H1 (cell line): ENCODE measurements around the gene RTKN.

Experiments
- ATF2 ChIP-seq: IDR thresholded peaks from 2 replicates; pipeline ENCODE4 v1.6.1; 2012; ENCODE audit warnings: low read length, inconsistent platforms
- CBX8 ChIP-seq: fragments of 300-800, 300-1000 bp; sonication (generic); IDR thresholded peaks from 2 replicates; pipeline ENCODE4 v1.7.1; 2016; ENCODE audit warnings: low read depth, low read length, borderline replicate concordance
- CHD1 ChIP-seq: IDR thresholded peaks from 2 replicates; pipeline ENCODE4 v1.6.1; 2012; ENCODE audit warnings: low read depth, low read length, improper control_type of control experiment
- CHD2 ChIP-seq: IDR thresholded peaks from 2 replicates; pipeline ENCODE4 v1.6.1; 2012; ENCODE audit warnings: low read length, improper control_type of control experiment
- CHD7 ChIP-seq: fragments of 300-600 bp; sonication (generic); IDR thresholded peaks from 2 replicates; pipeline ENCODE4 v1.7.1; 2012; ENCODE audit warnings: low read length, moderate library complexity, mild to moderate bottlenecking, inconsistent platforms; ENCODE audit not compliant: insufficient replicate concordance
- CTCF ChIP-seq, 3 experiments: IDR thresholded peaks; 1 replicate in 2 of 3; 2 replicates in 1 of 3; pipeline versions ENCODE4 v1.5.1 to v1.6.1; 2011; ENCODE audit warnings: low read length in 3 of 3, mild to moderate bottlenecking in 3 of 3, inconsistent platforms in 2 of 3, low read depth in 1 of 3, moderate library complexity in 1 of 3; ENCODE audit not compliant: insufficient read depth in 1 of 3; ENCODE audit errors: control extremely low read depth in 1 of 3
- EZH2 ChIP-seq: fragments of 200-600 bp; sonication (generic); IDR thresholded peaks from 2 replicates; pipeline ENCODE4 v1.7.1; 2012; ENCODE audit warnings: low read depth, mild to moderate bottlenecking, moderate library complexity, low read length, inconsistent platforms; ENCODE audit not compliant: severe bottlenecking
- JUN ChIP-seq: IDR thresholded peaks from 2 replicates; pipeline ENCODE4 v1.6.1; 2011; ENCODE audit warnings: low read depth, mild to moderate bottlenecking, improper control_type of control experiment, low read length
- POLR2A ChIP-seq, 2 experiments: IDR thresholded peaks; 1 replicate in 1 of 2; 2 replicates in 1 of 2; pipeline ENCODE4 v1.6.1; 2011; ENCODE audit warnings: low read depth in 2 of 2, low read length in 2 of 2, mild to moderate bottlenecking in 2 of 2; ENCODE audit errors: control extremely low read depth in 1 of 2
- POLR2AphosphoS5 ChIP-seq: IDR thresholded peaks from 2 replicates; pipeline ENCODE4 v1.6.1; 2011; ENCODE audit warnings: low read depth, low read length
- POU5F1 ChIP-seq: IDR thresholded peaks from 2 replicates; pipeline ENCODE4 v1.6.1; 2011; ENCODE audit warnings: low read depth, mild to moderate bottlenecking, low read length, moderate library complexity
- TCF12 ChIP-seq: IDR thresholded peaks from 2 replicates; pipeline ENCODE4 v1.6.1; 2011; ENCODE audit warnings: low read depth, mild to moderate bottlenecking, low read length
- ZNF274 ChIP-seq: IDR thresholded peaks from 2 replicates; pipeline ENCODE4 v1.7.0; 2012; ENCODE audit warnings: low read length, borderline replicate concordance; ENCODE audit errors: extremely low read depth

GRCh38 chr2:74428675-74429074, 13.1 kb downstream of the RTKN start:
- TF ChIP-seq POLR2AphosphoS5: no peak; the same call in 1 of the 2 replicates
- no peak for TF ChIP-seq CHD7
- TF ChIP-seq POU5F1: no peak
- no peak for TF ChIP-seq ATF2
- TF ChIP-seq EZH2: no peak
- no peak for TF ChIP-seq CTCF (IDR thresholded peaks at IDR 0.05; ENCODE audit: control extremely low read depth in 1 of 3, insufficient read depth in 1 of 3, low read depth in 1 of 3, low read length in 3 of 3)
- TF ChIP-seq ZNF274: no peak
- TF ChIP-seq CHD1: no peak
- TF ChIP-seq POLR2A (IDR thresholded peaks at IDR 0.05; ENCODE audit: control extremely low read depth in 1 of 2, low read depth in 2 of 2, low read length in 2 of 2): no peak
- TF ChIP-seq JUN: no peak
- no peak for TF ChIP-seq CBX8
- no peak for TF ChIP-seq TCF12
- no peak for TF ChIP-seq CHD2
